ENCODE results near the gene CHTF8. TPM values are rescaled to one million over a fixed set of nuclear protein-coding genes. Genes with fewer than 3 reads are reported as not detected.

Gene CHTF8
- 100 to 1,000 TPM; 159 to 185 TPM for total RNA-seq

DNA sequence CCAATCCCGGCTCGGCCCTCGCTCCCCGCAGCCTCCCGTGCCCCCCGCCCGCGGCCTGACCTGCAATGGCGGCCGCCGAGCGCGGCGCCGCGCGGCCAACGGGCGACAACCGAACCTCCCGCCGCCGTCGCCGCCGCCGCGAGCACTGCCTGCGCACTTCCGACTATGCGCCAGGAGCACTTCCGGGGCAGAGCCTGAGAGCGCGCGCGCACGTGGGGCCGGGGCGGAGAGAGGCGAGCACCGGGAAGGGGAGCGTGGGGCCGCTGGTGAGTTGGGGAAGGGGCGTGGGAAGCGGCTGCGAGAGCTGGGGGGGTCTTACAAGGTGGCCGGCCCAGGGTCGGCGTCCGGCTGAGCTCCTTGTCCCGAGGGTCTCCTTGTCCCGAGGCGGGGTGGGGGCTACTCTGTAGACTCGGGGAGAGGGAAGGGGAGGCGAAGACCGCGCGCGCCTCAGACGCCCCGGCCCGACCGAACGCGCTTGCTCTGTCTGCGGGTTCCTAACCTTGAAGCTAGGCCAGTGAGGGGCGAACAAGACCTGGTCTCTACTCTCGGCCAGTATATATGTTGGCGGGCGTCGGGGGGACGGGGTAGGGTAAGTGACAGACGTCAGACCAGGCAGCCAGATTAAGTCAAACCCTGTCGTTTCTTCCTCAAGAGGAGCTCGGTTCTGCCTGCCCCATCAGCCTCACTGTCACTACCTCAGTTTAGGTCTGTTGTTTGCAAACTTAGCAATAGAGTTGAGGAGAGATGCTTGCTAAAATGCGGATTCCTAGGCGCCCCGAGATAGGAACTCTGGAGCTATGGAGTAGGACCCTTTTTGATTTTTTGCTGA is at the start of gene CHTF8, which contains the start of gene UTP4:
Gene CHTF8, minus strand, starts transcription at position 165 of the 829 bp plus-strand sequence. CDS start 11,130 bp downstream, outside the sequence.
Gene UTP4, plus strand, starts transcription at position 226 of the 829 bp plus-strand sequence. CDS start 811 bp downstream, outside the sequence.
- Mint-ChIP-seq H3K4me3 (peak within 1 kb of the TSS; percentile 95 to 96), H3K9me3 (no peaks in the 10 kb centered on the region), H3K4me1 (ENCODE audit: low read depth) (peaks cover 69% of the 10 kb centered on the region), H3K36me3 (ENCODE audit: insufficient read depth in 2 of 2) (peaks cover 6 to 16% of the 10 kb centered on the region in 2 donors), H3K27me3 (ENCODE audit: low read depth) (no peaks in the 10 kb centered on the region), H3K27ac (peak within 1 kb of the TSS; percentile 94)
- DNase-seq (peak; percentile 92 to 93), ATAC-seq (replicated peaks in 1 of 2) (peak; percentile 97)

DNA sequence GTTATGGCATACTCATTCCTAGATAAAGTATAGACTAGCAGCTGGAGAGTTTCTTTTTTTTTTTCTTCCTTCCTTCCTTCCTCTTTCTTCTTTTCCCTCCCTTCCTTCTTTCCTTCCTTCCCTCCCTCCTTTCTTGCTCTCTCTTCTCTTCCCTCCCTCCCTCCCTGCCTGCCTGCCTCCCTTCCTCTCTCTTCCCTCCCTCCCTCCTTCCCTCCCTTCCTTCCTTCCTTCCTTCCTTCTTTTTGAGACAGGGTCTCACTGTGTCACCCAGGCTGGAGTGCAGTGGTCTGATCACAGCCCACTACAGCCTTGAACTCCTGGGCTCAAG is 47.6 kb upstream of the CHTF8 start:
- ATAC-seq (replicated peaks in 1 of 2) (no peak), DNase-seq (no peak)
- no peak overlapping the region for H3K27ac Mint-ChIP-seq
- H3K27me3 Mint-ChIP-seq (ENCODE audit: low read depth), result no peaks in the 10 kb centered on the region
- H3K36me3 Mint-ChIP-seq (ENCODE audit: insufficient read depth in 2 of 2), result no peaks in the 10 kb centered on the region
- H3K4me1 Mint-ChIP-seq (ENCODE audit: low read depth), result peaks cover 20% of the 10 kb centered on the region
- no peak overlapping the region for H3K4me3 Mint-ChIP-seq
- H3K9me3 Mint-ChIP-seq, result peaks cover 0 to 2% of the 10 kb centered on the region in 2 donors

DNA sequence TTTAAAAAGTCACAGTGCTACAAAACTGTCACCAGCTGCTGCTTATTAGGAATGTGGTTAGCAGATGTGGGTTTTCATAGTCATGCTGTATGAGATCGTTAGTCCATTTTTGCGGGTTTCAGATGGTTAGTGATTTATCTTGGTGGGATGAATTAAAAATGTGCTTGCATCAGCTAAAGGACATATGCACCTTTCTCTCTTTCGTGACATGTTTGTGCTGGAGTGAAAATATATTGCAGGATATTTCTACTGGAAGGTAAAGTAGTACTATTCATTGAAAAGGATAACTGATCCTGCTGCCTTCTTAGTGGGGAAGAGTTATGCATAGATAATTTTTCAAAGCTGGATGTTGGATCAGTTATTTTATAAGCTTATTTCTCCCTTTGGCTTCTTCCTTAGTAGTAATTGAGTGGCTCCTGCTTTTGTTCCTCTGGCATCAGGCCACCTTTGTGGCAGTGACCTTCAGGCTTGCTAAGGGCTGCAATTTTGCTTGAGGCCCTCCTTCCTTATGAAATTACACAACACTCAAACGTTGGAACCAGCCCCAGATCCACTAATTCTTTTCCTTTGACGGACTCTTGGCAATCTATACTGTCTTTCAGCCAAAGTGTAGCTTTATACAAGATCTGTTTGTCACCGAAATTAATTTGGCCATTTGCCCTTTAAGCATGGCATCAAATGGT is 47.1 kb upstream of the CHTF8 start:
- Mint-ChIP-seq H3K36me3 (ENCODE audit: insufficient read depth in 2 of 2) (no peaks in the 10 kb centered on the region), H3K4me3 (no peak overlapping the region), H3K27me3 (ENCODE audit: low read depth) (no peaks in the 10 kb centered on the region), H3K9me3 (no peaks in the 10 kb centered on the region), H3K4me1 (ENCODE audit: low read depth) (peaks cover 15% of the 10 kb centered on the region), H3K27ac (peak overlapping the region; percentile 31)
- DNase-seq (no peak), ATAC-seq (replicated peaks in 1 of 2) (no peak)

DNA sequence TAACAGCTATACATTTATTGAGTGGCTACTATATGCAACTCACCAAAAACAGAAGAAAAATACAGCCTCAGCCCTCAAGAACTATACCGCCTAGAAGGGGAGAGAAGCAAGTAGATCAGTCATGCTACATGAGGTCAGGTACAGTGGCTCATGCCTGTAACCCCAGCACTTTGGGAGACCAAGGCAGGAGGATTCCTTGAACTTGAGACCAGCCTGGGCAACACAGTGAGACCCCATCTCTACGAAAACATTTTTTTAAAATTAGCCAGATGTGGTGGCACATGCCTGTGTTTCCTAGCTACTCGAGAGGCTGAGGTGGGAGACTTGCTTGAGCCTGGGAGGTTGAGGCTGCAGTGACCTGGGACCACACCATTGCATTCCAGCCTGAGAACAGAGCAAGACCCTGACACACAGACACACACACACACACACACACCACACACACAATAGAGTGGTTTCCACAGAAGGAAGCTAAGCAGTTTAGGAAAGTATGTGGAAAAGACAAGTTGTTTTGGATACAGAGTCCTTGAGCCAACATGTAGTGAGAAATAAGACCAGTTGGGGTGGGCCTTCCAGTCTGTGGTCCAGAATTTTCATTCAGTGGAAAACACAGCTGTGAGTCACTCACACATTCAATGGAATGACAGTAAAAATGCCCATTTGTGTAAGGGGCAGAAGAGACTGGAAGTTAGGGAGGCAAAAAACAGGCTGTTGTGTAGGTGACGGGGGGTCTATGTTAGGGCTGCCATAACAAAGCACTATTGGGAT is 43.8 kb upstream of the CHTF8 start:
- ATAC-seq (replicated peaks in 1 of 2) (no peak), DNase-seq (no peak)
- Mint-ChIP-seq H3K27ac (no peak overlapping the region), H3K27me3 (ENCODE audit: low read depth) (no peaks in the 10 kb centered on the region), H3K4me3 (no peak overlapping the region), H3K36me3 (ENCODE audit: insufficient read depth in 2 of 2) (peaks cover 0 to 1% of the 10 kb centered on the region in 2 donors), H3K9me3 (no peaks in the 10 kb centered on the region), H3K4me1 (ENCODE audit: low read depth) (peaks cover 12% of the 10 kb centered on the region)

- ATAC-seq (replicated peaks in 1 of 2) (no peak), DNase-seq (no peak)
- Mint-ChIP-seq H3K27ac (no peak overlapping the region), H3K4me1 (ENCODE audit: low read depth) (peaks cover 23% of the 10 kb centered on the region), H3K36me3 (ENCODE audit: insufficient read depth in 2 of 2) (peaks cover 4 to 25% of the 10 kb centered on the region in 2 donors), H3K9me3 (no peaks in the 10 kb centered on the region), H3K4me3 (no peak overlapping the region), H3K27me3 (ENCODE audit: low read depth) (no peaks in the 10 kb centered on the region)
These were observed 39.1 kb upstream of the CHTF8 start for GRCh38 chr16:69171325-69172084.

DNA sequence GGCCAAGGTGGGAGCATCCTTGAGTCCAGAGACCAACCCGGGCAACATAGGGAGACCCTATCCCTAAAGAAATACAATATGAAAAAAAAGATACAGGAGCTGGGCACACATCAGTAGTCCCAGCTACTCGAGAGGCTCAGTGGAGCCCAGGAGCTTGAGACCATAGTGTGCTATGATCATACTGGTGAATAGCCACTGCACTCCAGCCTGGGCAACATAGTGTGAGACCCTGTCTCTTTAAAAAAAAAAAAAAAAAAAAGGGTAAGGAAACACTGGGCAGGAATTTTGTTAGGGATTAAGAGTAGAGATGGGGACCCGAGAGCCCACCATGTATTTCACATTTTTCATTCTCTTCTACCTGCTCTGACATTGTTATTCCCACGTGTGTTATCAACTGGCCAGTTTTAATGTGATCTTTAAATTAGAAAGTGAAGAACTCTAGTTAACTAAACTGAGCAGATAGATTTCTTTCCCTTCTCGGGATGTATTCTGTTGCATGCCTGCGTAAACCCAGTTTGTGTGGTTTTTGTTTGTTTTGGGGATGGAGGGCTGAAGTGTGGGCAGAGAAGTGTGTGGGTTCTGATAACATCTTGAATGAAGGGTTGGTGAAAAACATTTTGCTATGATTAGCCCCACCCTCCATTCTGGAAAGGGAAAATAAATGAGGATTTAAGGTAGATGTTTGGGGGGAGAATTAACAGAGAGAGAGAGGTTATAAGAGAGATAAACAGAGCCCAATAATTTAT is 37.4 kb upstream of the CHTF8 start:
- Mint-ChIP-seq H3K4me3 (no peak overlapping the region), H3K4me1 (ENCODE audit: low read depth) (peaks cover 40% of the 10 kb centered on the region), H3K27ac (peak overlapping the region; percentile 27)

DNA sequence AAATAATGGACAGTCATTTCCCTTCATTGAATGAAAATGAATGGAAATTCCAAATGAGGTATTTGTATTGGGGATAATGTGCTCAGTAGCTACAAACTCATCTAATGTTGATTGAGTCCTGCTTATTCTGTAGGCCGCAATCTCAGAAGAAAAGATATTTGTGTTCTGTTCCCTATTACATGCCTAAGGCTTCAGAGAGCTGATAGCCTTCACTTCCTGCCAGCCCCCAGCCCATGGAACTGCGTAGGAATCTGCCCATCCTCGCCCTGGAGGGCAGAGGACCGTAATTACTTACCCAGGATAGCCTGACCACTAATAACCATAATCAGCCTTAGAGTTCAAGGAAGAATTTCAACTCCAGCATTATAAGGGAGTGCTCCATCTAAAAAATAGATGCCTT is 36.7 kb upstream of the CHTF8 start:
- Mint-ChIP-seq H3K27ac (no peak overlapping the region), H3K4me1 (ENCODE audit: low read depth) (peaks cover 45% of the 10 kb centered on the region), H3K27me3 (ENCODE audit: low read depth) (no peaks in the 10 kb centered on the region), H3K9me3 (no peaks in the 10 kb centered on the region), H3K4me3 (no peak overlapping the region), H3K36me3 (ENCODE audit: insufficient read depth in 2 of 2) (peaks cover 9 to 29% of the 10 kb centered on the region in 2 donors)
- ATAC-seq (replicated peaks in 1 of 2), result no peak
- DNase-seq, result no peak

More for the DNA sequence above, 37.4 kb upstream of the CHTF8 start:
- DNase-seq, result no peak
- Mint-ChIP-seq H3K9me3 (no peaks in the 10 kb centered on the region), H3K36me3 (ENCODE audit: insufficient read depth in 2 of 2) (peaks cover 9 to 28% of the 10 kb centered on the region in 2 donors), H3K27me3 (ENCODE audit: low read depth) (no peaks in the 10 kb centered on the region)
- ATAC-seq (replicated peaks in 1 of 2), result no peak

GRCh38 chr16:69166946-69167930 is 34.9 kb upstream of the CHTF8 start:
- DNase-seq (no peak), ATAC-seq (replicated peaks in 1 of 2) (no peak)
- H3K9me3 Mint-ChIP-seq, result no peaks in the 10 kb centered on the region
- H3K36me3 Mint-ChIP-seq (ENCODE audit: insufficient read depth in 2 of 2), result peaks cover 11 to 37% of the 10 kb centered on the region in 2 donors
- peak overlapping the region; percentile 92 for H3K27ac Mint-ChIP-seq
- peaks cover 41% of the 10 kb centered on the region for H3K4me1 Mint-ChIP-seq (ENCODE audit: low read depth)
- H3K27me3 Mint-ChIP-seq (ENCODE audit: low read depth), result no peaks in the 10 kb centered on the region
- H3K4me3 Mint-ChIP-seq, result peak overlapping the region; percentile 72 to 79

GRCh38 chr16:69166221-69166833 is 33.9 kb upstream of the CHTF8 start:
- Mint-ChIP-seq H3K27me3 (ENCODE audit: low read depth) (no peaks in the 10 kb centered on the region), H3K4me1 (ENCODE audit: low read depth) (peaks cover 41% of the 10 kb centered on the region), H3K36me3 (ENCODE audit: insufficient read depth in 2 of 2) (peaks cover 11 to 37% of the 10 kb centered on the region in 2 donors), H3K27ac (peak overlapping the region; percentile 92), H3K4me3 (peak overlapping the region; percentile 72 to 79), H3K9me3 (no peaks in the 10 kb centered on the region)
- DNase-seq (peak; percentile 79 to 89), ATAC-seq (replicated peaks in 1 of 2) (peak; percentile 95 to 96)

DNA sequence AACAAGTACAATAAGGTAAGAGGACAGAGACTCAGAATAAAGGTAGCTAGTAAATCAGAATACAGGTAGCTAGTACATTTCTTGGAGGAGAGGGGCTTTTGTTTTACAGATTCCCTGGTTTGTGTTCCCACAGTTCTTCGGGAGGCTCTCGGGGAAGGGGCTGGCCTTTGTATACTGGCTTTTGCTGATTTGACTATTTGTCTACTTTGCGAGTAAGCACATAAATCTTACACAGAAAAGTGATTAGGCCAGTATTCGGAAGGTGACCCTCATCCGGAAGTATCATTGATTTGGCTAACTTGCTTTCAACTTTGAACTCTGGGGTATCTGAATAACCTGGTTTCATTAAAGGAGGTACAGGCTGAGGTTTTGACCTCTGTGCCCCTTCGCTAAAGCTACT is 33.2 kb upstream of the CHTF8 start:
- ATAC-seq (replicated peaks in 1 of 2) (no peak), DNase-seq (no peak)
- peak overlapping the region; percentile 72 to 79 for H3K4me3 Mint-ChIP-seq
- peak overlapping the region; percentile 92 for H3K27ac Mint-ChIP-seq
- no peaks in the 10 kb centered on the region for H3K9me3 Mint-ChIP-seq
- no peaks in the 10 kb centered on the region for H3K27me3 Mint-ChIP-seq (ENCODE audit: low read depth)
- H3K4me1 Mint-ChIP-seq (ENCODE audit: low read depth), result peaks cover 41% of the 10 kb centered on the region
- peaks cover 11 to 37% of the 10 kb centered on the region in 2 donors for H3K36me3 Mint-ChIP-seq (ENCODE audit: insufficient read depth in 2 of 2)

GRCh38 chr16:69160192-69160591 is 27.8 kb upstream of the CHTF8 start:
- Mint-ChIP-seq H3K36me3 (ENCODE audit: insufficient read depth in 2 of 2) (peaks cover 11 to 37% of the 10 kb centered on the region in 2 donors), H3K4me3 (no peak overlapping the region), H3K4me1 (ENCODE audit: low read depth) (peaks cover 36% of the 10 kb centered on the region), H3K9me3 (no peaks in the 10 kb centered on the region), H3K27me3 (ENCODE audit: low read depth) (no peaks in the 10 kb centered on the region), H3K27ac (no peak overlapping the region)
- no peak for DNase-seq
- no peak for ATAC-seq (replicated peaks in 1 of 2)
